WTC11 (cell line): ENCODE measurements around the gene DNLZ. TPM values are rescaled to one million over a fixed set of nuclear protein-coding genes. Genes with fewer than 3 reads are reported as not detected.

Experiments
- ATAC-seq: fragments of 200-7000 bp; cut with Tn5 transposase; 2 replicates; pipeline ENCODE4 v1.10.0; 2021; ENCODE audit warnings: mild to moderate bottlenecking, moderate library complexity
- CTCF ChIA-PET: fragments of 300-600 bp; sonication (Branson Sonifier 250); formaldehyde crosslinking; loops from one replicate; lab custom pipeline; 2021; ENCODE audit warnings: antibody characterized with exemption; lab: Charles Lee
- POLR2A ChIA-PET: fragments of 350-600 bp; sonication (Branson Sonifier 250); formaldehyde crosslinking; loops from one replicate; lab custom pipeline; 2021; ENCODE audit warnings: antibody characterized with exemption; lab: Charles Lee
- DNase-seq: peaks from one replicate; pipeline ENCODE4 v3.0.0; 2021; ENCODE audit warnings: low spot score
- H3K27ac Mint-ChIP-seq: 2 replicates; pipeline ENCODE4 v1.8.0; 2021; ENCODE audit warnings: mixed read lengths
- H3K27me3 Mint-ChIP-seq: 2 replicates; pipeline ENCODE4 v1.8.0; 2021; ENCODE audit warnings: low read depth, mild to moderate bottlenecking, moderate library complexity, mixed read lengths
- H3K36me3 Mint-ChIP-seq: 2 replicates; pipeline ENCODE4 v1.8.0; 2021; ENCODE audit warnings: mixed read lengths
- H3K4me1 Mint-ChIP-seq: 2 replicates; pipeline ENCODE4 v1.8.0; 2022; ENCODE audit warnings: mixed read lengths
- H3K4me3 Mint-ChIP-seq: 2 replicates; pipeline ENCODE4 v1.8.0; 2021; ENCODE audit warnings: mild to moderate bottlenecking, moderate library complexity, mixed read lengths
- H3K9me3 Mint-ChIP-seq: 2 replicates; pipeline ENCODE4 v1.8.0; 2021; ENCODE audit warnings: mixed read lengths
- CREM ChIP-seq: sonication (generic); formaldehyde crosslinking; IDR thresholded peaks from 2 replicates; pipeline ENCODE4 v1.8.1; 2022; ENCODE audit warnings: mild to moderate bottlenecking, missing genetic modification reagents, moderate library complexity
- FOXJ3 ChIP-seq: sonication (generic); formaldehyde crosslinking; IDR thresholded peaks from 2 replicates; pipeline ENCODE4 v1.9.0; 2021; ENCODE audit warnings: missing genetic modification reagents, mild to moderate bottlenecking, borderline replicate concordance
- KAT7 ChIP-seq: sonication (generic); formaldehyde crosslinking; IDR thresholded peaks from 2 replicates; pipeline ENCODE4 v1.8.1; 2023; ENCODE audit warnings: missing genetic modification reagents, mild to moderate bottlenecking, borderline replicate concordance
- NFYB ChIP-seq: sonication (generic); formaldehyde crosslinking; conservative IDR thresholded peaks from 2 replicates; pipeline ENCODE4 v1.8.0; 2022; ENCODE audit warnings: low read depth, missing genetic modification reagents
- RORB ChIP-seq: fragments of 250-450 bp; sonication (Bioruptor Pico); IDR thresholded peaks from 2 replicates; pipeline ENCODE4 v1.9.0; 2021; ENCODE audit warnings: mild to moderate bottlenecking
- TCF7 ChIP-seq: sonication (generic); formaldehyde crosslinking; IDR thresholded peaks from 2 replicates; pipeline ENCODE4 v1.8.0; 2022; ENCODE audit warnings: mild to moderate bottlenecking, low read depth, missing genetic modification reagents, moderate library complexity
- TP53 ChIP-seq: sonication (generic); formaldehyde crosslinking; IDR thresholded peaks from 2 replicates; pipeline ENCODE4 v1.8.1; 2023; ENCODE audit warnings: mild to moderate bottlenecking, missing genetic modification reagents
- ZNF121 ChIP-seq: sonication (generic); formaldehyde crosslinking; IDR thresholded peaks from 2 replicates; pipeline ENCODE4 v1.8.0; 2023; ENCODE audit warnings: missing genetic modification reagents
- ZNF232 ChIP-seq: sonication (generic); formaldehyde crosslinking; IDR thresholded peaks from 2 replicates; pipeline ENCODE4 v1.8.0; 2022; ENCODE audit warnings: mild to moderate bottlenecking, missing genetic modification reagents
- total RNA-seq: library from RNA; stranded (reverse); gene quantifications from 3 replicates; pipeline ENCODE4 v1.2.3, GENCODE V29; 2021
- TF ChIP-seq, protein P1 (sequence below): sonication (generic); formaldehyde crosslinking; IDR thresholded peaks from 2 replicates; pipeline ENCODE4 v1.8.0; 2022; ENCODE audit warnings: mild to moderate bottlenecking, missing genetic modification reagents
- TF ChIP-seq, protein P2 (sequence below): sonication (generic); formaldehyde crosslinking; IDR thresholded peaks from 2 replicates; pipeline ENCODE4 v1.8.1; 2022; ENCODE audit warnings: mild to moderate bottlenecking, missing genetic modification reagents, moderate library complexity, borderline replicate concordance
- TF ChIP-seq, protein P3 (sequence below): sonication (generic); formaldehyde crosslinking; IDR thresholded peaks from 2 replicates; pipeline ENCODE4 v1.8.1; 2022; ENCODE audit warnings: low read depth, mild to moderate bottlenecking, moderate library complexity, missing genetic modification reagents, borderline replicate concordance
- TF ChIP-seq, protein P4 (sequence below): fragments of 250-450 bp; sonication (Bioruptor Pico); conservative IDR thresholded peaks from 2 replicates; pipeline ENCODE4 v1.9.0; 2021; ENCODE audit warnings: mild to moderate bottlenecking
- TF ChIP-seq, protein P5 (sequence below): sonication (generic); formaldehyde crosslinking; conservative IDR thresholded peaks from 2 replicates; pipeline ENCODE4 v1.8.1; 2022; ENCODE audit warnings: mild to moderate bottlenecking, missing genetic modification reagents
- TF ChIP-seq, protein P6 (sequence below): sonication (generic); formaldehyde crosslinking; IDR thresholded peaks from 2 replicates; pipeline ENCODE4 v1.8.1; 2022; ENCODE audit warnings: low read depth, missing genetic modification reagents, borderline replicate concordance
- TF ChIP-seq, protein P7 (sequence below): sonication (generic); formaldehyde crosslinking; IDR thresholded peaks from 2 replicates; pipeline ENCODE4 v1.8.1; 2023; ENCODE audit warnings: mild to moderate bottlenecking, missing genetic modification reagents
- TF ChIP-seq, protein P8 (sequence below): fragments of 250-450 bp; sonication (Bioruptor Pico); IDR thresholded peaks from 2 replicates; pipeline ENCODE4 v1.9.0; 2021; ENCODE audit warnings: mild to moderate bottlenecking

DNLZ gene
- total RNA-seq, 1 experiment from 2014 or later = 17.2 TPM

DNA sequence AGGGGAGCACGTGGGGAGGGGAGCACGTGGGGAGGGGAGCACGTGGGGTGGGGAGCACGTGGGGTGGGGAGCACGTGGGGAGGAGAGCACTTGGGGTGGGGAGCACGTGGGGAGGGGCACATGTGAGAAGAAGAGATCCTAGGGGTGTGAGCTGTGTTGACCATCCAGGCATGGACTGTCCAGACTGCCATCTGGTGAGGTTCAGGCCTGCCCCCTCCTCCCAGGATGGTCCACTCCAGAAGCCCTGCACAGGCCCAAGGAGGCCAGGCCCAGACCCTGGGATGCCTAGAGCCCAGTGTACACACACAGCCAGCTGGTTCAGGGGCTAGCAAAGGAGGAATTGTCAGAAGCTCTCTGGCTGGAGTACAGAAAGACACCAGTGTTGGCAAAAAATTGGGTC lies 34.1 kb upstream of the DNLZ start:
- Mint-ChIP-seq H3K36me3 (peaks cover 35% of the 10 kb centered on the region), H3K9me3 (no peaks in the 10 kb centered on the region), H3K27ac (no peak overlapping the region), H3K27me3 (no peaks in the 10 kb centered on the region), H3K4me1 (peaks cover 9% of the 10 kb centered on the region), H3K4me3 (no peak overlapping the region)
- no peak for DNase-seq
- POLR2A ChIA-PET = no interaction called here
- CTCF ChIA-PET = interaction anchor here (2.0 kb wide), 1 partner anchor 58 kb away, joined by 5 read pairs; no protein-coding TSS in a partner anchor
- TF ChIP-seq, protein P1, sequence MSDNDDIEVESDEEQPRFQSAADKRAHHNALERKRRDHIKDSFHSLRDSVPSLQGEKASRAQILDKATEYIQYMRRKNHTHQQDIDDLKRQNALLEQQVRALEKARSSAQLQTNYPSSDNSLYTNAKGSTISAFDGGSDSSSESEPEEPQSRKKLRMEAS (CRISPR knock-in tag) = no peak
- TF ChIP-seq, protein P2, sequence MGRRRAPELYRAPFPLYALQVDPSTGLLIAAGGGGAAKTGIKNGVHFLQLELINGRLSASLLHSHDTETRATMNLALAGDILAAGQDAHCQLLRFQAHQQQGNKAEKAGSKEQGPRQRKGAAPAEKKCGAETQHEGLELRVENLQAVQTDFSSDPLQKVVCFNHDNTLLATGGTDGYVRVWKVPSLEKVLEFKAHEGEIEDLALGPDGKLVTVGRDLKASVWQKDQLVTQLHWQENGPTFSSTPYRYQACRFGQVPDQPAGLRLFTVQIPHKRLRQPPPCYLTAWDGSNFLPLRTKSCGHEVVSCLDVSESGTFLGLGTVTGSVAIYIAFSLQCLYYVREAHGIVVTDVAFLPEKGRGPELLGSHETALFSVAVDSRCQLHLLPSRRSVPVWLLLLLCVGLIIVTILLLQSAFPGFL = no peak
- TF ChIP-seq TCF7 (CRISPR knock-in tag) (no peak), FOXJ3 (CRISPR knock-in tag) (no peak), CREM (no peak), RORB (no peak), KAT7 (CRISPR knock-in tag) (no peak)
- TF ChIP-seq, protein P3, sequence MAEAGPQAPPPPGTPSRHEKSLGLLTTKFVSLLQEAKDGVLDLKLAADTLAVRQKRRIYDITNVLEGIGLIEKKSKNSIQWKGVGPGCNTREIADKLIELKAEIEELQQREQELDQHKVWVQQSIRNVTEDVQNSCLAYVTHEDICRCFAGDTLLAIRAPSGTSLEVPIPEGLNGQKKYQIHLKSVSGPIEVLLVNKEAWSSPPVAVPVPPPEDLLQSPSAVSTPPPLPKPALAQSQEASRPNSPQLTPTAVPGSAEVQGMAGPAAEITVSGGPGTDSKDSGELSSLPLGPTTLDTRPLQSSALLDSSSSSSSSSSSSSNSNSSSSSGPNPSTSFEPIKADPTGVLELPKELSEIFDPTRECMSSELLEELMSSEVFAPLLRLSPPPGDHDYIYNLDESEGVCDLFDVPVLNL (CRISPR knock-in tag) = no peak
- TF ChIP-seq, protein P4, sequence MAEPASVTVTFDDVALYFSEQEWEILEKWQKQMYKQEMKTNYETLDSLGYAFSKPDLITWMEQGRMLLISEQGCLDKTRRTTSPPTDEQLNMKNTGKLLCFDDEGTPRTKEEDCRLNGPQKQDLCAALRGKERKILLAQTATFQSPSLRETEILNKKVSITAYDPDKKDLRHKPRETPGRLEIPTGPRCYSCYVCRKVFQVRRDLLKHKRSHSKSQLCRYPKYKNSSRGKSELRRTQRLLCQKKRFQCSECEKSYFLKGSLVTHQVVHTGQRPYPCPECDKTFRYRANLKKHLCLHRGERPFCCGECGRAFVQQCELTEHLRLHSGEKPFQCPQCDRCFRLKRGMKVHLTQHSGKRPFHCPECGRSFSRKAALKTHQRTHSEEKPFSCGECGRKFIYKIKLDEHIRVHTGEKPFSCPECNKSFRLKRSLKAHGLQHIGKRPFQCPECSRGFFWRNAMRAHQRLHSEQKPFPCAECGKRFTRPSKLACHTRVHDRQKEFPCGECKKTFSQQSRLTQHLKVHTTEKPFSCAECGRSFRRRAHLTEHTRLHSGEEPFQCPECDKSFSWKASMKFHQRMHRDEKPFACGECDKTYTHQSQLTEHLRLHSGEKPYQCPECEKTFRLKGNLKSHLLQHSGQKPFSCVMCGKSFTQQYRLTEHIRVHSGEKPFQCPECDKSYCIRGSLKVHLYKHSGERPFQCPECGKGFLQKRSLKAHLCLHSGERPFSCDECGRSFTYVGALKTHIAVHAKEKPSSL (CRISPR knock-in tag) = no peak
- no peak for ATAC-seq

DNA sequence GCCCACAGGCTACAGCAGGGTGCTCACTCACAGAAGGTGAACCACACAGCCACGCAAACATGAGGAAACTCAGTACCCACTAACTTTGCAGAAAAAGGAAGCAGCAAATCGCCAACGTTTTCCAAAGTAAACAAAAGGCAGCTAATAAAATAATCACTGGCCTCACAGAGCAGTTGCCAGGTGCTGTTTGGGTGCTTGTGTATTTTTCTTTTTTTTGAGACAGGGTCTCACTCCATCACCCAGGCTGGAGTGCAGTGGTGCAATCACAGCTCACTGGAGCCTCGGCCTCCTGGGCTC lies 32.6 kb upstream of the DNLZ start:
- Mint-ChIP-seq H3K9me3 (no peaks in the 10 kb centered on the region), H3K27ac (no peak overlapping the region), H3K27me3 (no peaks in the 10 kb centered on the region), H3K36me3 (peaks cover 36% of the 10 kb centered on the region), H3K4me3 (no peak overlapping the region), H3K4me1 (peaks cover 9% of the 10 kb centered on the region)
- POLR2A ChIA-PET = no interaction called here
- TF ChIP-seq CREM = no peak
- TF ChIP-seq NFYB (CRISPR knock-in tag) = no peak
- TF ChIP-seq, protein P5, sequence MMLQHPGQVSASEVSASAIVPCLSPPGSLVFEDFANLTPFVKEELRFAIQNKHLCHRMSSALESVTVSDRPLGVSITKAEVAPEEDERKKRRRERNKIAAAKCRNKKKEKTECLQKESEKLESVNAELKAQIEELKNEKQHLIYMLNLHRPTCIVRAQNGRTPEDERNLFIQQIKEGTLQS = no peak
- TF ChIP-seq TP53 (CRISPR knock-in tag) = no peak
- TF ChIP-seq, protein P6, sequence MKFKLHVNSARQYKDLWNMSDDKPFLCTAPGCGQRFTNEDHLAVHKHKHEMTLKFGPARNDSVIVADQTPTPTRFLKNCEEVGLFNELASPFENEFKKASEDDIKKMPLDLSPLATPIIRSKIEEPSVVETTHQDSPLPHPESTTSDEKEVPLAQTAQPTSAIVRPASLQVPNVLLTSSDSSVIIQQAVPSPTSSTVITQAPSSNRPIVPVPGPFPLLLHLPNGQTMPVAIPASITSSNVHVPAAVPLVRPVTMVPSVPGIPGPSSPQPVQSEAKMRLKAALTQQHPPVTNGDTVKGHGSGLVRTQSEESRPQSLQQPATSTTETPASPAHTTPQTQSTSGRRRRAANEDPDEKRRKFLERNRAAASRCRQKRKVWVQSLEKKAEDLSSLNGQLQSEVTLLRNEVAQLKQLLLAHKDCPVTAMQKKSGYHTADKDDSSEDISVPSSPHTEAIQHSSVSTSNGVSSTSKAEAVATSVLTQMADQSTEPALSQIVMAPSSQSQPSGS (CRISPR knock-in tag) = no peak
- no peak for TF ChIP-seq ZNF232 (CRISPR knock-in tag)
- no peak for TF ChIP-seq ZNF121
- TF ChIP-seq, protein P7, sequence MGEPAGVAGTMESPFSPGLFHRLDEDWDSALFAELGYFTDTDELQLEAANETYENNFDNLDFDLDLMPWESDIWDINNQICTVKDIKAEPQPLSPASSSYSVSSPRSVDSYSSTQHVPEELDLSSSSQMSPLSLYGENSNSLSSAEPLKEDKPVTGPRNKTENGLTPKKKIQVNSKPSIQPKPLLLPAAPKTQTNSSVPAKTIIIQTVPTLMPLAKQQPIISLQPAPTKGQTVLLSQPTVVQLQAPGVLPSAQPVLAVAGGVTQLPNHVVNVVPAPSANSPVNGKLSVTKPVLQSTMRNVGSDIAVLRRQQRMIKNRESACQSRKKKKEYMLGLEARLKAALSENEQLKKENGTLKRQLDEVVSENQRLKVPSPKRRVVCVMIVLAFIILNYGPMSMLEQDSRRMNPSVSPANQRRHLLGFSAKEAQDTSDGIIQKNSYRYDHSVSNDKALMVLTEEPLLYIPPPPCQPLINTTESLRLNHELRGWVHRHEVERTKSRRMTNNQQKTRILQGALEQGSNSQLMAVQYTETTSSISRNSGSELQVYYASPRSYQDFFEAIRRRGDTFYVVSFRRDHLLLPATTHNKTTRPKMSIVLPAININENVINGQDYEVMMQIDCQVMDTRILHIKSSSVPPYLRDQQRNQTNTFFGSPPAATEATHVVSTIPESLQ (CRISPR knock-in tag) = no peak
- TF ChIP-seq, protein P8, sequence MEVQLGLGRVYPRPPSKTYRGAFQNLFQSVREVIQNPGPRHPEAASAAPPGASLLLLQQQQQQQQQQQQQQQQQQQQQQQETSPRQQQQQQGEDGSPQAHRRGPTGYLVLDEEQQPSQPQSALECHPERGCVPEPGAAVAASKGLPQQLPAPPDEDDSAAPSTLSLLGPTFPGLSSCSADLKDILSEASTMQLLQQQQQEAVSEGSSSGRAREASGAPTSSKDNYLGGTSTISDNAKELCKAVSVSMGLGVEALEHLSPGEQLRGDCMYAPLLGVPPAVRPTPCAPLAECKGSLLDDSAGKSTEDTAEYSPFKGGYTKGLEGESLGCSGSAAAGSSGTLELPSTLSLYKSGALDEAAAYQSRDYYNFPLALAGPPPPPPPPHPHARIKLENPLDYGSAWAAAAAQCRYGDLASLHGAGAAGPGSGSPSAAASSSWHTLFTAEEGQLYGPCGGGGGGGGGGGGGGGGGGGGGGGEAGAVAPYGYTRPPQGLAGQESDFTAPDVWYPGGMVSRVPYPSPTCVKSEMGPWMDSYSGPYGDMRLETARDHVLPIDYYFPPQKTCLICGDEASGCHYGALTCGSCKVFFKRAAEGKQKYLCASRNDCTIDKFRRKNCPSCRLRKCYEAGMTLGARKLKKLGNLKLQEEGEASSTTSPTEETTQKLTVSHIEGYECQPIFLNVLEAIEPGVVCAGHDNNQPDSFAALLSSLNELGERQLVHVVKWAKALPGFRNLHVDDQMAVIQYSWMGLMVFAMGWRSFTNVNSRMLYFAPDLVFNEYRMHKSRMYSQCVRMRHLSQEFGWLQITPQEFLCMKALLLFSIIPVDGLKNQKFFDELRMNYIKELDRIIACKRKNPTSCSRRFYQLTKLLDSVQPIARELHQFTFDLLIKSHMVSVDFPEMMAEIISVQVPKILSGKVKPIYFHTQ (CRISPR knock-in tag) = no peak
- ATAC-seq (no peak), DNase-seq (no peak)
- CTCF ChIA-PET = interaction anchor here (2.0 kb wide), 1 partner anchor 57 kb away, joined by 5 read pairs; no protein-coding TSS in a partner anchor
